Measurements from ENCODE around the gene TMIGD3.
A peak's percentile ranks its signal among the peaks of the same experiment; 100 is the strongest.

Gene TMIGD3

GRCh38 chr1:111496398-111496797, 7.0 kb downstream of the TMIGD3 start:
- Mint-ChIP-seq H3K27me3 (no peaks in the 10 kb centered on the region), H3K4me1 (peaks cover 36% of the 10 kb centered on the region), H3K4me3 (peak overlapping the region; percentile 22), H3K9me3 (peaks cover 20% of the 10 kb centered on the region), H3K27ac (peak overlapping the region; percentile 65), H3K36me3 (ENCODE audit: low read depth) (peaks cover 5% of the 10 kb centered on the region)
- ATAC-seq (peak; percentile 77), DNase-seq (no peak)

GRCh38 chr1:111491070-111491469, 12.4 kb downstream of the TMIGD3 start:
- peaks cover 13% of the 10 kb centered on the region for H3K4me1 Mint-ChIP-seq
- ATAC-seq (no peak), DNase-seq (no peak)
- H3K4me3 Mint-ChIP-seq, result no peak overlapping the region
- no peaks in the 10 kb centered on the region for H3K27me3 Mint-ChIP-seq
- peaks cover 3% of the 10 kb centered on the region for H3K36me3 Mint-ChIP-seq (ENCODE audit: low read depth)
- H3K9me3 Mint-ChIP-seq, result peaks cover 4% of the 10 kb centered on the region
- no peak overlapping the region for H3K27ac Mint-ChIP-seq

- Mint-ChIP-seq H3K36me3 (ENCODE audit: low read depth) (no peaks in the 10 kb centered on the region), H3K27ac (no peak overlapping the region), H3K4me3 (no peak overlapping the region), H3K9me3 (no peaks in the 10 kb centered on the region), H3K27me3 (no peaks in the 10 kb centered on the region), H3K4me1 (peaks cover 9% of the 10 kb centered on the region)
- no peak for ATAC-seq
- no peak for DNase-seq
Measured at GRCh38 chr1:111490220-111490619, 13.2 kb downstream of the TMIGD3 start.

- H3K27ac Mint-ChIP-seq, result no peak overlapping the region
- ATAC-seq, result no peak
- no peak overlapping the region for H3K4me3 Mint-ChIP-seq
- H3K9me3 Mint-ChIP-seq, result no peaks in the 10 kb centered on the region
- peaks cover 9% of the 10 kb centered on the region for H3K4me1 Mint-ChIP-seq
- no peak for DNase-seq
- H3K27me3 Mint-ChIP-seq, result no peaks in the 10 kb centered on the region
- H3K36me3 Mint-ChIP-seq (ENCODE audit: low read depth), result no peaks in the 10 kb centered on the region
Measured at GRCh38 chr1:111489604-111490003, 13.8 kb downstream of the TMIGD3 start.

- H3K4me3 Mint-ChIP-seq, result no peak overlapping the region
- no peak for ATAC-seq
- H3K4me1 Mint-ChIP-seq, result peaks cover 11% of the 10 kb centered on the region
- no peak for DNase-seq
- H3K27me3 Mint-ChIP-seq, result no peaks in the 10 kb centered on the region
- no peak overlapping the region for H3K27ac Mint-ChIP-seq
- no peaks in the 10 kb centered on the region for H3K9me3 Mint-ChIP-seq
- H3K36me3 Mint-ChIP-seq (ENCODE audit: low read depth), result no peaks in the 10 kb centered on the region
Measured at GRCh38 chr1:111488669-111489068, 14.8 kb downstream of the TMIGD3 start.

- H3K4me3 Mint-ChIP-seq, result no peak overlapping the region
- no peak for ATAC-seq
Measured at GRCh38 chr1:111487133-111487532, 16.3 kb downstream of the TMIGD3 start.

GRCh38 chr1:111486431-111486830, 17.0 kb downstream of the TMIGD3 start:
- no peak overlapping the region for H3K27ac Mint-ChIP-seq
- H3K4me3 Mint-ChIP-seq, result no peak overlapping the region
- H3K27me3 Mint-ChIP-seq, result no peaks in the 10 kb centered on the region
- no peaks in the 10 kb centered on the region for H3K36me3 Mint-ChIP-seq (ENCODE audit: low read depth)
- H3K9me3 Mint-ChIP-seq, result no peaks in the 10 kb centered on the region
- no peak for DNase-seq
- no peak for ATAC-seq
- H3K4me1 Mint-ChIP-seq, result peaks cover 7% of the 10 kb centered on the region

More at GRCh38 chr1:111487133-111487532, 16.3 kb downstream of the TMIGD3 start:
- Mint-ChIP-seq H3K27ac (no peak overlapping the region), H3K4me1 (peaks cover 9% of the 10 kb centered on the region), H3K36me3 (ENCODE audit: low read depth) (no peaks in the 10 kb centered on the region), H3K27me3 (no peaks in the 10 kb centered on the region), H3K9me3 (no peaks in the 10 kb centered on the region)
- no peak for DNase-seq

GRCh38 chr1:111484391-111485026, 18.9 kb downstream of the TMIGD3 start:
- Mint-ChIP-seq H3K27ac (no peak overlapping the region), H3K4me3 (no peak overlapping the region), H3K4me1 (peaks cover 10% of the 10 kb centered on the region), H3K36me3 (ENCODE audit: low read depth) (no peaks in the 10 kb centered on the region), H3K9me3 (no peaks in the 10 kb centered on the region), H3K27me3 (no peaks in the 10 kb centered on the region)
- DNase-seq (no peak), ATAC-seq (no peak)

GRCh38 chr1:111483876-111484275, 19.6 kb downstream of the TMIGD3 start:
- H3K4me3 Mint-ChIP-seq, result no peak overlapping the region
- no peaks in the 10 kb centered on the region for H3K27me3 Mint-ChIP-seq
- DNase-seq (no peak), ATAC-seq (no peak)
- no peaks in the 10 kb centered on the region for H3K36me3 Mint-ChIP-seq (ENCODE audit: low read depth)
- H3K4me1 Mint-ChIP-seq, result peaks cover 11% of the 10 kb centered on the region
- no peak overlapping the region for H3K27ac Mint-ChIP-seq
- no peaks in the 10 kb centered on the region for H3K9me3 Mint-ChIP-seq

GRCh38 chr1:111483166-111483565, 20.3 kb downstream of the TMIGD3 start:
- H3K36me3 Mint-ChIP-seq (ENCODE audit: low read depth), result peaks cover under 1% of the 10 kb centered on the region
- no peaks in the 10 kb centered on the region for H3K27me3 Mint-ChIP-seq
- ATAC-seq, result no peak
- no peak overlapping the region for H3K4me3 Mint-ChIP-seq
- H3K4me1 Mint-ChIP-seq, result peaks cover 15% of the 10 kb centered on the region
- no peaks in the 10 kb centered on the region for H3K9me3 Mint-ChIP-seq
- no peak overlapping the region for H3K27ac Mint-ChIP-seq
- DNase-seq, result no peak

- peak; percentile 66 for ATAC-seq
- H3K9me3 Mint-ChIP-seq, result peaks cover 3% of the 10 kb centered on the region
- peaks cover 31% of the 10 kb centered on the region for H3K4me1 Mint-ChIP-seq
- H3K4me3 Mint-ChIP-seq, result no peak overlapping the region
- H3K36me3 Mint-ChIP-seq (ENCODE audit: low read depth), result peaks cover 9% of the 10 kb centered on the region
- H3K27me3 Mint-ChIP-seq, result no peaks in the 10 kb centered on the region
- DNase-seq, result peak; percentile 65
- H3K27ac Mint-ChIP-seq, result no peak overlapping the region
Measured at GRCh38 chr1:111481387-111482221, 21.8 kb downstream of the TMIGD3 start.

GRCh38 chr1:111480674-111481073, 22.8 kb downstream of the TMIGD3 start:
- peaks cover 3% of the 10 kb centered on the region for H3K9me3 Mint-ChIP-seq
- H3K27me3 Mint-ChIP-seq, result no peaks in the 10 kb centered on the region
- no peak overlapping the region for H3K27ac Mint-ChIP-seq
- ATAC-seq, result no peak
- no peak for DNase-seq
- peaks cover 40% of the 10 kb centered on the region for H3K4me1 Mint-ChIP-seq
- H3K36me3 Mint-ChIP-seq (ENCODE audit: low read depth), result peaks cover 9% of the 10 kb centered on the region
- H3K4me3 Mint-ChIP-seq, result no peak overlapping the region

GRCh38 chr1:111476761-111477309, 26.6 kb downstream of the TMIGD3 start:
- H3K27me3 Mint-ChIP-seq, result no peaks in the 10 kb centered on the region
- ATAC-seq (peak; percentile 72), DNase-seq (peak; percentile 34)
- H3K4me1 Mint-ChIP-seq, result peaks cover 68% of the 10 kb centered on the region
- peak overlapping the region; percentile 67 for H3K27ac Mint-ChIP-seq
- peaks cover 14% of the 10 kb centered on the region for H3K36me3 Mint-ChIP-seq (ENCODE audit: low read depth)
- H3K9me3 Mint-ChIP-seq, result peaks cover 3% of the 10 kb centered on the region
- H3K4me3 Mint-ChIP-seq, result peak overlapping the region; percentile 51

GRCh38 chr1:111476214-111476613, 27.2 kb downstream of the TMIGD3 start:
- Mint-ChIP-seq H3K4me3 (peak overlapping the region; percentile 77), H3K4me1 (peaks cover 63% of the 10 kb centered on the region), H3K27ac (peak overlapping the region; percentile 67)

GRCh38 chr1:111475701-111476100, 27.7 kb downstream of the TMIGD3 start:
- peaks cover 14% of the 10 kb centered on the region for H3K36me3 Mint-ChIP-seq (ENCODE audit: low read depth)
- ATAC-seq, result peak; percentile 78

More at GRCh38 chr1:111476214-111476613, 27.2 kb downstream of the TMIGD3 start:
- peaks cover 14% of the 10 kb centered on the region for H3K36me3 Mint-ChIP-seq (ENCODE audit: low read depth)
- peaks cover 3% of the 10 kb centered on the region for H3K9me3 Mint-ChIP-seq
- no peaks in the 10 kb centered on the region for H3K27me3 Mint-ChIP-seq
- DNase-seq (no peak), ATAC-seq (no peak)

More at GRCh38 chr1:111475701-111476100, 27.7 kb downstream of the TMIGD3 start:
- H3K27ac Mint-ChIP-seq, result peak overlapping the region; percentile 62
- peaks cover 63% of the 10 kb centered on the region for H3K4me1 Mint-ChIP-seq
- H3K9me3 Mint-ChIP-seq, result peaks cover 3% of the 10 kb centered on the region
- H3K27me3 Mint-ChIP-seq, result no peaks in the 10 kb centered on the region
- DNase-seq, result peak; percentile 23
- H3K4me3 Mint-ChIP-seq, result peak overlapping the region; percentile 77

Measured in activated naive CD8-positive, alpha-beta T cell treated with anti-CD3 and anti-CD28 coated beads, Interleukin-2, amount 50 U/mL, for 24 hours (primary cell).